Keratinocyte (primary cell): ENCODE data around the gene LAIR2. TPM values are rescaled to one million over a fixed set of nuclear protein-coding genes. Genes with fewer than 3 reads are reported as not detected.
A peak's percentile ranks its signal among the peaks of the same experiment; 100 is the strongest.

Experiments used
- DNase-seq: peaks from one replicate; pipeline ENCODE4 v3.0.0-alpha.2; 2011; ENCODE audit warnings: low read depth, missing footprints, low spot score
- FAIRE-seq: peaks from 2 replicates; lab custom pipeline; 2011; peaks lifted over from hg19 to GRCh38; lab: Jason Lieb, UNC
- H2AFZ ChIP-seq: 2 replicates; pipeline ENCODE4 v1.6.0; 2012; ENCODE audit warnings: low read length, control low read depth, inconsistent platforms; ENCODE audit not compliant: control insufficient read depth
- H3K27ac ChIP-seq: 2 replicates; pipeline ENCODE4 v1.5.1; 2011; ENCODE audit warnings: low read length; ENCODE audit not compliant: control insufficient read depth, insufficient read depth
- H3K27me3 ChIP-seq: 3 replicates; pipeline ENCODE4 v1.6.0; 2011; ENCODE audit warnings: low read length; ENCODE audit not compliant: control insufficient read depth, insufficient read depth; ENCODE audit errors: extremely low read depth
- H3K36me3 ChIP-seq, 2 experiments: 2 replicates in 1 of 2; 3 replicates in 1 of 2; pipeline ENCODE4 v1.5.1; 2011; ENCODE audit warnings: low read length in 2 of 2, mild to moderate bottlenecking in 1 of 2; ENCODE audit not compliant: control insufficient read depth in 2 of 2, insufficient read depth in 2 of 2; ENCODE audit errors: extremely low read depth in 1 of 2
- H3K4me1 ChIP-seq: 3 replicates; pipeline ENCODE4 v1.5.1; 2011; ENCODE audit warnings: low read length; ENCODE audit not compliant: control insufficient read depth, insufficient read depth; ENCODE audit errors: extremely low read depth
- H3K4me2 ChIP-seq: 3 replicates; pipeline ENCODE4 v1.6.0; 2011; ENCODE audit warnings: low read depth, low read length; ENCODE audit not compliant: control insufficient read depth, insufficient read depth; ENCODE audit errors: extremely low read depth
- H3K4me3 ChIP-seq, 3 experiments: fragments of 200-600 bp in 1 of 3; sonication (generic) in 1 of 3; 2 replicates in 2 of 3; 3 replicates in 1 of 3; pipeline ENCODE4 v1.5.1; 2011 to 2016; ENCODE audit warnings: low read length in 3 of 3, mild to moderate bottlenecking in 3 of 3, control low read depth in 2 of 3, inconsistent platforms in 1 of 3, low read depth in 1 of 3, mixed read lengths in 1 of 3, mixed run types in 1 of 3, moderate library complexity in 1 of 3; ENCODE audit not compliant: control insufficient read depth in 2 of 3, insufficient read depth in 2 of 3; ENCODE audit errors: extremely low read depth in 1 of 3
- H3K79me2 ChIP-seq: 2 replicates; pipeline ENCODE4 v1.6.0; 2012; ENCODE audit warnings: low read length; ENCODE audit not compliant: control insufficient read depth, insufficient read depth
- H3K9ac ChIP-seq: 3 replicates; pipeline ENCODE4 v1.6.0; 2011; ENCODE audit warnings: low read length; ENCODE audit not compliant: control insufficient read depth, insufficient read depth; ENCODE audit errors: extremely low read depth
- H3K9me1 ChIP-seq: 3 replicates; pipeline ENCODE4 v1.6.0; 2011; ENCODE audit warnings: low read length; ENCODE audit not compliant: control insufficient read depth, insufficient read depth; ENCODE audit errors: extremely low read depth
- H3K9me3 ChIP-seq: 2 replicates; pipeline ENCODE4 v1.5.1; 2012; ENCODE audit warnings: low read depth, low read length; ENCODE audit not compliant: control insufficient read depth
- H4K20me1 ChIP-seq: 3 replicates; pipeline ENCODE4 v1.6.0; 2011; ENCODE audit warnings: low read length; ENCODE audit not compliant: control insufficient read depth, insufficient read depth; ENCODE audit errors: extremely low read depth
- CTCF ChIP-seq, 3 experiments: IDR thresholded peaks in 1 of 3; conservative IDR thresholded peaks in 1 of 3; optimal IDR thresholded peaks in 1 of 3; 2 replicates in 2 of 3; 3 replicates in 1 of 3; pipeline versions ENCODE3 to v1.5.1; 2011; ENCODE audit warnings: low read length in 3 of 3, mild to moderate bottlenecking in 3 of 3, moderate library complexity in 2 of 3, control low read depth in 1 of 3, inconsistent platforms in 1 of 3; ENCODE audit not compliant: insufficient read depth in 2 of 3; ENCODE audit errors: extremely low read depth in 1 of 3
- EZH2 ChIP-seq: IDR thresholded peaks from one replicate; pipeline ENCODE4 v1.6.1; 2012; ENCODE audit warnings: inconsistent platforms, mild to moderate bottlenecking, low read length, moderate library complexity
- dilution Hi-C: fragments of 300-500 bp; cut with MboI; formaldehyde crosslinking; loops from one replicate; pipeline ENCODE4 v1.7.0; 2020; ENCODE audit warnings: low sequenced_read_pairs; ENCODE audit not compliant: extremely low pct_ligation_motif_present
- polyA plus RNA-seq, 5 experiments: library from polyadenylated mRNA; depleted of rRNA in 3 of 5; stranded (reverse) in 3 of 5; stranded (forward) in 1 of 5; unstranded in 1 of 5; fragments of >200 nt; gene quantifications; 1 replicate in 1 of 5; 2 replicates in 3 of 5; 3 replicates in 1 of 5; pipeline versions ENCODE4 v1.2.1 to v1.2.3, GENCODE V29; 2011 to 2012; ENCODE audit warnings: missing spikeins in 2 of 5, low read depth in 1 of 5, low replicate concordance in 1 of 5

Gene LAIR2
- polyA plus RNA-seq, 1 donor (not counting 4 experiments of a cell fraction or from before 2014, with no cell fraction given), result not detected

DNA sequence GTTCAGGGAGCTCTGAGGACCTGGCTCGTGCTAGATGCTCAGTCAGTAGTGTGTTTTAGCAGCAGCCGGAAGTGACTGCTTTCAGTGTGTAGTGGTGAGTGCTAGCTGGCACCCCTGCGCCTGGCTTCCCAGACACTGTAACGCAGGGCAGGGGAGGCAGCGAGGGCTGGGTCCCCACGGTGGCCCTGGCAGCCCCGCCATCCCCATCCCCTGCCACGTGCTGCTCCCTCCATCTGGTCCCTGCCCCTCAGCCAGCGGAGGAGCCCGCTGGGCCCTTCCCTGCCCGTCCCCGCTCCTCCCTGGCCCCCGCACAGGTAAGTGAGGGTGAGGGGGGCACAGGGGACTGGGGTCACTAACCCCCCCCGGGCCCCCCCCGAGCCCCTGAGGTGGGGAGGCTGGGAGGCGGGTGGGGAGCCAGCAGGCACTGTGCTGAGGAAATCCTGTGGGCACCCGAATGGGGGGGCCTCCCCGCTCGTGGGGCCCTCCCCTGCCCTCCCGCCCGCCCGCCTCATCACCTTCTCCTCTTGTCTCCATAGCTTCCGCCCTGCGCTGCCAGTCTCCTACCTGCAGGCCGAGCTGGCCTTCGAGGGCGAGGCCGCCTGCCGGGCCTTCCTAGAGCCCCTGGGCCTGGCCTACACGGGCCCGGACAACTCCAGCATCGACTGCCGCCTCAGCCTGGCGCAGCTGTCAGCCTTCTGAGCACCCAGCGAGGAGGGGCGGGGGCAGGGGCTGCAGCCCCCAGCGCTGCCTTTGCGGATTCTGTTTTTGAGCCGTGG lies 42.2 kb upstream of the LAIR2 start:
- Histone ChIP-seq H4K20me1 (peaks cover 10% of the 10 kb centered on the region), H3K9ac (no peak overlapping the region), H3K79me2 (peaks cover 60% of the 10 kb centered on the region), H3K9me1 (no peaks in the 10 kb centered on the region), H2AFZ (no peak overlapping the region), H3K4me2 (no peak overlapping the region), H3K27me3 (no peaks in the 10 kb centered on the region), H3K9me3 (no peaks in the 10 kb centered on the region), H3K27ac (no peak overlapping the region), H3K4me3 (no peak overlapping the region), H3K36me3 (peaks cover 35 to 49% of the 10 kb centered on the region in 2 experiments), H3K4me1 (peaks cover 7% of the 10 kb centered on the region)
- DNase-seq (no peak), FAIRE-seq (no peak)
- TF ChIP-seq CTCF (optimal IDR thresholded peaks at IDR 0.05 in 1 of 3, IDR thresholded peaks at IDR 0.05 in 1 of 3, conservative IDR thresholded peaks at IDR 0.05 in 1 of 3; ENCODE audit: extremely low read depth in 1 of 3, insufficient read depth in 2 of 3, low read length in 3 of 3) (no peak), EZH2 (no peak)
- dilution Hi-C loops, result no loop called here

- Histone ChIP-seq H3K4me2 (peak overlapping the region; percentile 16), H3K4me1 (peaks cover 7% of the 10 kb centered on the region), H2AFZ (no peak overlapping the region), H3K4me3 (no peak overlapping the region), H3K9ac (no peak overlapping the region), H3K9me1 (no peaks in the 10 kb centered on the region), H3K27me3 (no peaks in the 10 kb centered on the region), H3K79me2 (peaks cover 52% of the 10 kb centered on the region), H3K27ac (no peak overlapping the region), H3K36me3 (peaks cover 28 to 43% of the 10 kb centered on the region in 2 experiments), H3K9me3 (no peaks in the 10 kb centered on the region), H4K20me1 (peaks cover 10% of the 10 kb centered on the region)
- FAIRE-seq (no peak), DNase-seq (no peak)
- no peak for TF ChIP-seq CTCF (optimal IDR thresholded peaks at IDR 0.05 in 1 of 3, IDR thresholded peaks at IDR 0.05 in 1 of 3, conservative IDR thresholded peaks at IDR 0.05 in 1 of 3; ENCODE audit: extremely low read depth in 1 of 3, insufficient read depth in 2 of 3, low read length in 3 of 3)
- no peak for TF ChIP-seq EZH2
- dilution Hi-C loops, result no loop called here
Observed at GRCh38 chr19:54461210-54461609, 41.4 kb upstream of the LAIR2 start.
